Mesangial cell (primary cell): Measurements from ENCODE around the gene CIDEB. TPM values are rescaled to one million over a fixed set of nuclear protein-coding genes. Genes with fewer than 3 reads are reported as not detected.

Experiments used
- total RNA-seq: library from RNA; depleted of rRNA; stranded (reverse); fragments of >200 nt; gene quantifications from 2 replicates; pipeline ENCODE4 v1.2.3, GENCODE V29; 2015

The CIDEB gene, protein sequence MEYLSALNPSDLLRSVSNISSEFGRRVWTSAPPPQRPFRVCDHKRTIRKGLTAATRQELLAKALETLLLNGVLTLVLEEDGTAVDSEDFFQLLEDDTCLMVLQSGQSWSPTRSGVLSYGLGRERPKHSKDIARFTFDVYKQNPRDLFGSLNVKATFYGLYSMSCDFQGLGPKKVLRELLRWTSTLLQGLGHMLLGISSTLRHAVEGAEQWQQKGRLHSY
- total RNA-seq = 1.1 and 1.3 TPM in 2 replicates

DNA sequence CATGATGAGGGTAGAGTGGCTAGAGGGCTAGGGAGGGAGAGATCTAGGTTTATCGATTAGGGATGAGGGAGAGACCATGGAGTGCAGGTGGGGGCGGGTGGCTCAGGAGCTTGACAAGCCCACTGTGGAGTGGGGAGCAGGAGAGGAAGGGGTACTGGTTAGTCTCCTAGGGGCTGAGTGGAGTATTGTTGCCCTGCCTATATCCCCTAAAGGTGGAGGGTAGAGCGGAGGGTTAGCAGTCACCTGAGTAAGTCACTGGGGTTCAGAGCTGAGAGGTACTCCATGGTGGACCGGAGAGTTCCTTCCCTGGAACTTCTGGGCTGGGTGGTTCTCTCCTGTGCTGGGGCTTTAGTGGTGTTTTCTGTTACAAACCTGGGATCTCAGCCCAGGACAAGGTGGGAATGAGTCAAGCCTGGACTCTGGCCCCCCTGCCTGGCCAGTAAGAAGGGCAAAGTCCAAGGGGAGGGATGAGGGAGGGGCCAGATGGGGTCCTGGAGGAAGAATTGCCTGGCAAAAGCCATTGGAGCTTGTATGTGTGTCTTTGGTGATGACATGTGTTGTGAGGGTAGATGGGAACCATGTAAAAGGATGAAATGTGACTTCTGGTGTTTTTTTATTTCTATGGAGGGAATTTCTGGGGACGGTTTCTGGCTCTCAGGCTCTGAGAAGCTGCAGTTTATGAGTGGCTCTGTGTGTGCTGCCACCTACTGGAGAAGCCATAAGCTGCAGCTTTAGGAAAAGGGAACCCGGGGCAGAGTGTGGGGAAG is at the start of gene CIDEB:
TSS of gene CIDEB (minus strand) at position 403 of the 767 bp plus-strand sequence. CDS start at position 284, 119 bp downstream.

DNA sequence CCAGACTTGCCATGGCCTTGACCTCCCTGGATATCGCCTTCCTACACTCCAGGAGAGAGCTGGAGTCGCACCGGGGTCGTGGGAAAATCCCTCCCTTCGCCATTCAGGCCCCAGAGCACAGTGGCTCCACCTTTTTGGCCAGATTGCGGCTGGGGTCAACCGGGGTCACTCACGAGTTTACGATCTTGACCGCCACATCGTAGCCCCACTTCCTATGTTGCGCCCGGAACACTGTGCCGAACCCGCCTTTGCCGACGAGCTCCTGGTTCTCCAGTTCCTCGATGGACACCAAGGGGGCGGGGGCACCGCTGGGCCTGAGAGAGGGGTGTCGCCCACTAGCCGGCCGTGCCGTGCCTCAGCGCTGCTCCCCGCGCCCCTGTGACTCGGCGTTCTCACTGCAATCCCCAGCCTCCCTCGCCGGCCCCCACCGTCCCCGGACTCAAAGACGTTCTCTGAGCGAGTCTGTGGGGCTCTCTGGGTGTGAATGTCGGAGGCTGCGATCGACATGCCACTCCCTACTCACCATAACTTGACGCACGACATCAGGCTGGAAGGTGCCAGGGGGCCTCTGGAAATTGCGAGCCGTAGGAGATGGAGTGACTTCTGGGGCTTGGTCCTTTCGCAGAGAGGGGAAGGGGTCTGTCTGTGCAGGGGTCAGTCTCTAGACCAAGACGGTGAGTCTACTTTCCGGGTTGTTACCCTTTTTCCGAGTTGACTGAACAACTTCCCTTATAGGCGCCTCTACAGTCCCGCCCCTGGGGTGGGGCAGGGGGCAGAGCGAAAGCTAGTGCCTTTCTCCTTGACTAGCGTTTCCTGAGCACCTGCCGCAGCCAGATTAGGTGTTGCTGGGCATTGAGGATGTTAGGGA is 31.7 kb upstream of the CIDEB start, which contains the start of gene RIPK3:
TSS of gene RIPK3 (minus strand) at position 708 of the 868 bp plus-strand sequence. CDS start at position 543, 165 bp downstream.

DNA sequence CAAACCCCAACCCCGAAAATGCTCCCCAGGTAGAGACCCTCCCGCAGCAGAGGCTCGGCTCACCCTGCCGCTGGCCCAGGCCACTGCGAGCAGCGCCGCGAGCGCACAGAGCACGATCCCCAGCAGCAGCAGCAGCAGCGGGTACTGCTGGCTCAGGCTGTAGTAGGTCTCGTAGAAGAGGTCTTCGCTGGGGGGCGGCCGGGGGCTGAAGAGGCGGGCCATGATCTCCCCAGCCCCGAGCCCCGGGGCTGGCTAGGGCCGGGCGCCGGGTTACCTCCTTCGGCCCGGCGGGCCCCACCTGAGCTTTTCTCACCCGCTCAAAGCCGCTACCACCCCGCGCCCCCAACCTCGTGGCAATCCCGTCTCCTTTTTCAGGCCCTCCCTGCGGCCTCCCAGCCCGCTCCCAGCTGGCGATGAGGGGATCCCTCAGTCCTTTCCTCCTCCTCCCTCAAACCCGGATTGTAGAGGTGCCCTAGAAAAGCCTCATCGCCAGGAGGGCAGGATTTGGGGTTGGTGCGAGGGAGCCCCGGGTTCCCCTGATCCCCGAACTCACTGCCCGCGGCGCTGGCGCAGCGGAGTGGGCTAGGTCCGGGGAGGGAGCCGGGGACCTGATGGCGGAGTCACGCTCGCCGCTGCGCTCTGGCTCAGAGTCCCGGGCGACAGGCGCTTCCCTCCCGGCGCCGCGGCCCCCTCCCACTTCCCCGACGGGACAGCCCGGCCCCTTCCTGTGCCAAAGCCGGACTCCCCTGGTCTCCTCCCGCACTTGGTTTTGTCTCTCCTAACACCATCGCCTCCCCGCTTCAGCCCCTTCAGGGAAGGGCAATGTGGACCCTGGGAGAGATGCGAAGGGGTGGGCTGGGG is 26.9 kb upstream of the CIDEB start, which contains the start of gene ADCY4:
TSS of gene ADCY4 (minus strand) at position 641 of the 861 bp plus-strand sequence. CDS start at position 222, 419 bp downstream.

DNA sequence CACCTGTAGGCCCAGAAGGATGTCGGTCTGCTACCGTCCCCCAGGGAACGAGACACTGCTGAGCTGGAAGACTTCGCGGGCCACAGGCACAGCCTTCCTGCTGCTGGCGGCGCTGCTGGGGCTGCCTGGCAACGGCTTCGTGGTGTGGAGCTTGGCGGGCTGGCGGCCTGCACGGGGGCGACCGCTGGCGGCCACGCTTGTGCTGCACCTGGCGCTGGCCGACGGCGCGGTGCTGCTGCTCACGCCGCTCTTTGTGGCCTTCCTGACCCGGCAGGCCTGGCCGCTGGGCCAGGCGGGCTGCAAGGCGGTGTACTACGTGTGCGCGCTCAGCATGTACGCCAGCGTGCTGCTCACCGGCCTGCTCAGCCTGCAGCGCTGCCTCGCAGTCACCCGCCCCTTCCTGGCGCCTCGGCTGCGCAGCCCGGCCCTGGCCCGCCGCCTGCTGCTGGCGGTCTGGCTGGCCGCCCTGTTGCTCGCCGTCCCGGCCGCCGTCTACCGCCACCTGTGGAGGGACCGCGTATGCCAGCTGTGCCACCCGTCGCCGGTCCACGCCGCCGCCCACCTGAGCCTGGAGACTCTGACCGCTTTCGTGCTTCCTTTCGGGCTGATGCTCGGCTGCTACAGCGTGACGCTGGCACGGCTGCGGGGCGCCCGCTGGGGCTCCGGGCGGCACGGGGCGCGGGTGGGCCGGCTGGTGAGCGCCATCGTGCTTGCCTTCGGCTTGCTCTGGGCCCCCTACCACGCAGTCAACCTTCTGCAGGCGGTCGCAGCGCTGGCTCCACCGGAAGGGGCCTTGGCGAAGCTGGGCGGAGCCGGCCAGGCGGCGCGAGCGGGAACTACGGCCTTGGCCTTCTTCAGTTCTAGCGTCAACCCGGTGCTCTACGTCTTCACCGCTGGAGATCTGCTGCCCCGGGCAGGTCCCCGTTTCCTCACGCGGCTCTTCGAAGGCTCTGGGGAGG is 3.1 kb upstream of the CIDEB start, which contains the start of gene LTB4R:
TSS of gene LTB4R (plus strand) at position 857 of the 959 bp plus-strand sequence. CDS start 4,150 bp downstream, outside the sequence.

DNA sequence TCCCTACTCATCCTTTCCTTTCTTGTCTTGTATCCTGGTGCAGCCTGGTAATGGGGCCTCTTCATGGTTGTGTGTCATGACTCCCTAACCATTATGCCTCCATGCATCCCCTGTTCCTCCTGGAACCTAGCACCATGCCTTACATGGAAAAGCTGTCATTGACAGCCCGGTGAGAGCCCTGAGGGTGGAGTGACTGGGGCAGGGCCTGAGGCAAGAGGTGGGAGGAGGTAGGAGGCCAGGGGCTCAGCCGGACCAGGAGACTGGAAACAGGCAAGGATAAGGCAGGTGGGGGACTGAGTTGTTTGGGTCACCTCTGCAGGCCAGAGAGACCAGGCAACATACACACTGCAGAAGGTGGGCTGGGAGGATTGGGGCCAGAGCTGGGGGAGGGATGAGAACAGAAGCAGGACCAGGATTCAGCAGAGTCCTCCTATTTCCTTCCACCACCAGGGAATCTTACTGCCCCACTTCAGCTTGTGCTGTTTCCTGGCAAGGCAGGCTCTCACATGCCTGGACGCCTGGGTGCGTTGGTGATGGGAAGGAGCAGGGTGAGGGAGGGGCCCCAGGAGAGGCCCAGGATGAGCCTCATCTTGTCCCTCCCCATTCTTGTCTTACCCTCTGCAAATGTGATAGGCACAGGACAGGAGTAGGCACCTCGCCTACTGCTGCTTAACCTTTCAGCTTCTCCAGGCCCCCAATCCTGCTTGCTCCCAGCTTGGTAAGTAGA is 1.9 kb upstream of the CIDEB start, which contains the start of gene LTB4R2:
TSS of gene LTB4R2 (plus strand) at position 603 of the 727 bp plus-strand sequence. CDS start 525 bp downstream, outside the sequence.

DNA sequence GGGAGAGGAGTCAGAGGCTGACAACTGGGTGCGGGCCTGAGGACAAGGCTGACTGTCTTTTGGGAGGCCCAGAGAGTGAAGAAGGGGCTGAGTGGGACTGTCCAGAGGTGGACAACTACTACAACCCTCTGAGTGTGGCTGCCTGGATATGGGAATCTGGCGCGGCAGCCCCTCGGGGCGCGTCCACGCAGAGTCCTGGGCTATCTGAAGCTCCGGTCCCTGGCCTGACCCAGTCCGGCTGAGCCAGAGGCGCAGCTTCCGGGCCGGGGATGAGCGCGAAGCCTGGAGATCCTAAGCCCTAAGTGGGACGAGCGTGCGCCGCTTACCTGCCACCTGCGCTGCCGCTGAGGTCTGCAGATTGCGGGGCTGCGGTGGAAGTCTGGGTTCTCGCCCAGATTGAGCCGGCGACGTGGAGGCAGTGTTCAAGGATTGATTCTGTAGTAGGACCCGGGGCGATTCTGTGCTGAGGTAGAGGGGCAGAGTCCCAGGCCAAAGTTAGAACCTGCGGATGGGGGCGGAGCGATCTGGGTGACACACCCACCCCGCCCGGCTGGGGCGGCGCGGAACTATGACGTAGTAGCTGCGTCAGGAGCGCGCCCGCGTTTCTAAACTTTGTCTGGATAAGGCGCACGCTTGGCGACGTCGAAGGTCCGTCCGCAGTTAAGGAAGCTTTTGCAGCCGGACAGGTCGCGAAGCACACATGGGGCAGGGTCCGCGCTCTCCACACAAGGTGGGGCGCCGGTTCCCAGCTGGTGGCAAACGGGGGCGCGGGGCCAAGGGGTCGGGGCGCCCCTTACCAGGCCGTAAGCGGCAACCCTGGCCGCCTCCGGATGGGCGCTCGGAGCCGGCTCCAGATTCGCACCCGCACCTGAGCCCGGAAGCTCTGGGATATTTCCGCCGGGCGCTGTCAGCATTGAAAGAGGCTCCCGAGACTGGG is 8.3 kb downstream of the CIDEB start, which contains the start of the genes DHRS1 and NOP9:
TSS of gene DHRS1 (minus strand) at position 526 of the 937 bp plus-strand sequence. CDS start 674 bp downstream, outside the sequence.
TSS of gene NOP9 (plus strand) at position 596 of the 937 bp plus-strand sequence. CDS start at position 701, 105 bp downstream.

DNA sequence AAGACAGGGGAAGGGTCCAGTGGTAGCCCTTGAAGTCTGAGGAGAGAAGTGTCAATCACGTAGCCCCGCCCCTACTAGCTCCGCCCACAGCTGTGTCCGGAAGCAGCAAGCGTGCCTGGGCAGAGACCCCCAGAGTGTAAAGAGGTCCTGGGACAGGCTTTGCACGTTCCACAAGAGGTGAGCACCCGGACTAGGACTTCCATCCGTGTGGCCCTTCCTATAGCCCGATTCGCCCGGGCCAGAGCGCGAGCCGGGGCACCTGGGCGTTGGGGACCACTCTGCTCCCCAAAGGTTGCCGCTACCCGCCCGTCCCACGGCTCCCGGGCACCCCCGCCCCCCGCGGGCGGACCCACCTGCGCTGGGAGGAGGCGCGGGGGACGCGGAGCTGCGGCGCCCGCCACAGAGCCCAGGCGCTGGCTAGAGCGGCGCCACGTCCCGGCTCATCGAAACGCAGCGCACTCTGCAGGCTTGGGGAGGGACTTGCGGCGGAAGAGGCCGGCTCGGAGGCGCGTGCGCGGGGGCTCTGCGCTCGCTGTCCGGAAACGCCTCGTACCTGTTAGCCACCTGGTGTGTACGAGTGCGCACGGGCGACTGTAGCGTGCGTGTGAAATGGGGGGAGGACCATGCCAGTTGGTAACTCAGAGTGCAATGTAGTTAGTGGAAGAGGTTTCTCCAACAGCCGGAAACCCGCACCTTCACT is 36.5 kb downstream of the CIDEB start, which contains the start of gene RABGGTA:
TSS of gene RABGGTA (minus strand) at position 464 of the 700 bp plus-strand sequence. CDS start 482 bp downstream, outside the sequence.

DNA sequence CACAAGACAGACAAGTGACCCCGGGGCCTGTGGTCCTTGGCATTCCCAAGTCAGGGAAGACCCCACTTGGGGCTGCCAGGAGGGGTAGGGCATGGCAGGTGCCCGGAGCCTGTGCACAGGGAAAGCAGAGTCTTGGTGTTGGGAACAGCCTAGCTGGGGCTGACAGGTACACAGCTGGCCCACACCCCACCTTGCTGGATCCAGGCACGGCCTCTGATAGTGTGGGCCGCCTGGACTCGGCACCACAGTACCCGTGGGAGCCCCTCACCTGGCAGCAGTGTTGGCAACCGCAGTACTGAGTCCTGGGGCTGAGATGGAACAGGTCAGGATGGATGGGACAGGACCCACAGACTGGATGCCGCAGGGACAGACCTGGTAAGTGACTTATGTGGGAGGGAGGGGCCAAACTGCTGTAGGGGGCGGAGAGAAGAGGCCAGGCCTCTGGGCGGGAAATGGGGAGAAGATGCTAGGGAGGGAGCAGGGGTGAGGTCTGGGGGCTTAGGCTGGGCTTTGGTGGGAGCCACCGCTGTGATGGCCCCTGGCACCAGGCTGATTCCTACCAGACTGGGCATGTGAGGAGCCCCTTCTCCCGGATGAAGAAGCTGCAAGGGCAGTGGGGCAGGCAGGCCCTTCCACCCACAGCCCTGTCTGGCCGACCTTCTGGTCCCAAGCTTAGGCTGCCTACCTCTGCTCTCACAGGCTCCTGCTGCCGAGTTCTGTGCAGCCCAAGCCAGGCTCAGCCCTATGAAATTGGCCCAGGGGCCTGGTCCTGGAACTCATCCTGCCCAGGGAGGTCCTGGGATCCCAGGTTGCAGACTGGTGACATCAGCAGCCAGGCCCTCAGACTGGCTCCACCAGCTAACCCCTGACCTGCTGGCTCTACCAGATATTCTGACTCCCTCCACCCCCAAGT is 44.7 kb downstream of the CIDEB start, which contains the start of gene TGM1:
TSS of gene TGM1 (minus strand) at position 357 of the 913 bp plus-strand sequence. CDS start 825 bp downstream, outside the sequence.

Other genes starting within 250 kb of the CIDEB start
- not detected in 2 replicates for gene CPNE6, start 236.4 kb downstream of the CIDEB start, total RNA-seq
- 65.0 and 80.9 TPM in 2 replicates for gene PCK2, start 213.7 kb downstream of the CIDEB start, total RNA-seq
- gene DCAF11, start 193.2 kb downstream of the CIDEB start, total RNA-seq = 38.0 and 68.5 TPM in 2 replicates
- 3.4 and 3.5 TPM in 2 replicates for gene NRL, start 193.0 kb downstream of the CIDEB start, total RNA-seq
- 0.13 TPM in 1 of 2 replicates, not detected in the other for gene FITM1, start 177.3 kb downstream of the CIDEB start, total RNA-seq
- gene PSME1, start 171.8 kb downstream of the CIDEB start, total RNA-seq = 139 and 159 TPM in 2 replicates
- gene EMC9, start 166.4 kb downstream of the CIDEB start, total RNA-seq = 10.3 and 38.1 TPM in 2 replicates
- gene PSME2, start 161.4 kb downstream of the CIDEB start, total RNA-seq = 64.3 and 68.9 TPM in 2 replicates
- gene RNF31, start 160.5 kb downstream of the CIDEB start, total RNA-seq = 34.9 and 54.6 TPM in 2 replicates
- gene IRF9, start 146.7 kb downstream of the CIDEB start, total RNA-seq = 24.6 and 85.1 TPM in 2 replicates
- 151 and 228 TPM in 2 replicates for gene REC8, start 135.9 kb downstream of the CIDEB start, total RNA-seq
- 50.6 and 80.5 TPM in 2 replicates for gene IPO4, start 119.2 kb downstream of the CIDEB start, total RNA-seq
- 58.7 and 75.7 TPM in 2 replicates for gene TM9SF1, start 112.5 kb downstream of the CIDEB start, total RNA-seq
- gene TSSK4, start 102.3 kb downstream of the CIDEB start, total RNA-seq = not detected in 2 replicates
- 20.2 and 24.4 TPM in 2 replicates for gene CHMP4A, start 94.5 kb downstream of the CIDEB start, total RNA-seq
- gene MDP1, start 91.9 kb downstream of the CIDEB start, total RNA-seq = 5.9 and 16.9 TPM in 2 replicates
- gene NEDD8, start 75.6 kb downstream of the CIDEB start, total RNA-seq = 93.6 and 135 TPM in 2 replicates
- gene GMPR2, start 75.0 kb downstream of the CIDEB start, total RNA-seq = 42.7 and 54.6 TPM in 2 replicates
- 44.0 and 47.4 TPM in 2 replicates for gene TINF2, start 65.4 kb downstream of the CIDEB start, total RNA-seq
- gene TGM1, start 44.8 kb downstream of the CIDEB start, total RNA-seq = 0.65 and 0.89 TPM in 2 replicates
- gene RABGGTA, start 36.4 kb downstream of the CIDEB start, total RNA-seq = 33.7 TPM in 2 replicates
- gene DHRS1, start 8.2 kb downstream of the CIDEB start, total RNA-seq = 19.7 and 46.5 TPM in 2 replicates
- 18.1 and 23.1 TPM in 2 replicates for gene NOP9, start 8.1 kb downstream of the CIDEB start, total RNA-seq
- 1.1 and 1.3 TPM in 2 replicates for gene LTB4R2, start 2.2 kb upstream of the CIDEB start, total RNA-seq
- 0.98 and 1.9 TPM in 2 replicates for gene LTB4R, start 3.5 kb upstream of the CIDEB start, total RNA-seq
- gene ADCY4, start 27.1 kb upstream of the CIDEB start, total RNA-seq = 0.16 and 1.5 TPM in 2 replicates
- gene RIPK3, start 32.0 kb upstream of the CIDEB start, total RNA-seq = 1.1 and 1.8 TPM in 2 replicates
- 15.3 and 30.9 TPM in 2 replicates for gene NFATC4, start 60.2 kb upstream of the CIDEB start, total RNA-seq
- 6.7 and 22.6 TPM in 2 replicates for gene NYNRIN, start 91.0 kb upstream of the CIDEB start, total RNA-seq
- 0.65 and 1.6 TPM in 2 replicates for gene CBLN3, start 121.7 kb upstream of the CIDEB start, total RNA-seq
- gene KHNYN, start 122.0 kb upstream of the CIDEB start, total RNA-seq = 30.3 and 36.6 TPM in 2 replicates
- 33.9 and 163 TPM in 2 replicates for gene SDR39U1, start 134.8 kb upstream of the CIDEB start, total RNA-seq
- gene CMA1, start 200.3 kb upstream of the CIDEB start, total RNA-seq = not detected in 2 replicates